ENCODE measurements around the gene PRKD1.

PRKD1 gene

GRCh38 chr14:29851397-29851796 is 76.2 kb downstream of the PRKD1 start:
- Histone ChIP-seq H3K4me1 (ENCODE audit: insufficient read depth, low read length, poor library complexity, severe bottlenecking) (no peaks in the 10 kb centered on the region), H4K20me1 (ENCODE audit: insufficient read depth, low read length, poor library complexity, severe bottlenecking) (no peaks in the 10 kb centered on the region), H3K4me2 (ENCODE audit: low read depth, low read length, poor library complexity, severe bottlenecking) (no peak overlapping the region), H3K79me2 (ENCODE audit: insufficient read depth, low read length) (no peaks in the 10 kb centered on the region), H3K4me3 (ENCODE audit: low read length, poor library complexity, severe bottlenecking) (no peak overlapping the region), H3K9me2 (replicated peaks; ENCODE audit: low read depth, low read length) (no peaks in the 10 kb centered on the region), H3F3A (ENCODE audit: low read depth) (no peaks in the 10 kb centered on the region), H3K36me3 (ENCODE audit: insufficient read depth, low read length) (no peaks in the 10 kb centered on the region), H3K27me3 (ENCODE audit: insufficient read depth, low read length, poor library complexity, severe bottlenecking) (no peaks in the 10 kb centered on the region), H3K9me3 (ENCODE audit: insufficient read depth, low read depth, low read length) (no peaks in the 10 kb centered on the region), H3K9ac (ENCODE audit: low read depth, low read length, poor library complexity, severe bottlenecking) (no peak overlapping the region), H2AFZ (ENCODE audit: low read length) (no peak overlapping the region)
- TF ChIP-seq CTCF (conservative IDR thresholded peaks at IDR 0.05; ENCODE audit: low read length), result no peak
- TF ChIP-seq EZH2phosphoT487 (IDR thresholded peaks at IDR 0.05; ENCODE audit: borderline replicate concordance), result no peak

- no peaks in the 10 kb centered on the region for H4K20me1 ChIP-seq (ENCODE audit: insufficient read depth, low read length, poor library complexity, severe bottlenecking)
- TF ChIP-seq CTCF (conservative IDR thresholded peaks at IDR 0.05; ENCODE audit: low read length), result no peak
- TF ChIP-seq EZH2phosphoT487 (IDR thresholded peaks at IDR 0.05; ENCODE audit: borderline replicate concordance), result no peak
- no peak overlapping the region for H3K9ac ChIP-seq (ENCODE audit: low read depth, low read length, poor library complexity, severe bottlenecking)
- no peak overlapping the region for H3K4me2 ChIP-seq (ENCODE audit: low read depth, low read length, poor library complexity, severe bottlenecking)
- no peak overlapping the region for H3K4me3 ChIP-seq (ENCODE audit: low read length, poor library complexity, severe bottlenecking)
- H3K9me3 ChIP-seq (ENCODE audit: insufficient read depth, low read depth, low read length), result no peaks in the 10 kb centered on the region
- no peaks in the 10 kb centered on the region for H3K79me2 ChIP-seq (ENCODE audit: insufficient read depth, low read length)
- H3K9me2 ChIP-seq (replicated peaks; ENCODE audit: low read depth, low read length), result no peaks in the 10 kb centered on the region
- H3K36me3 ChIP-seq (ENCODE audit: insufficient read depth, low read length), result no peaks in the 10 kb centered on the region
- no peaks in the 10 kb centered on the region for H3K4me1 ChIP-seq (ENCODE audit: insufficient read depth, low read length, poor library complexity, severe bottlenecking)
- H2AFZ ChIP-seq (ENCODE audit: low read length), result no peak overlapping the region
- H3F3A ChIP-seq (ENCODE audit: low read depth), result no peaks in the 10 kb centered on the region
- no peaks in the 10 kb centered on the region for H3K27me3 ChIP-seq (ENCODE audit: insufficient read depth, low read length, poor library complexity, severe bottlenecking)
Measured at GRCh38 chr14:29847056-29847380, 80.6 kb downstream of the PRKD1 start.

GRCh38 chr14:29846339-29847055 is 81.2 kb downstream of the PRKD1 start:
- TF ChIP-seq EZH2phosphoT487 (IDR thresholded peaks at IDR 0.05; ENCODE audit: borderline replicate concordance) (no peak), CTCF (conservative IDR thresholded peaks at IDR 0.05; ENCODE audit: low read length) (no peak)
- Histone ChIP-seq H3K4me2 (ENCODE audit: low read depth, low read length, poor library complexity, severe bottlenecking) (no peak overlapping the region), H3K79me2 (ENCODE audit: insufficient read depth, low read length) (no peaks in the 10 kb centered on the region), H4K20me1 (ENCODE audit: insufficient read depth, low read length, poor library complexity, severe bottlenecking) (no peaks in the 10 kb centered on the region), H3K9me3 (ENCODE audit: insufficient read depth, low read depth, low read length) (no peaks in the 10 kb centered on the region), H3K4me1 (ENCODE audit: insufficient read depth, low read length, poor library complexity, severe bottlenecking) (no peaks in the 10 kb centered on the region), H3K4me3 (ENCODE audit: low read length, poor library complexity, severe bottlenecking) (no peak overlapping the region), H3K27me3 (ENCODE audit: insufficient read depth, low read length, poor library complexity, severe bottlenecking) (no peaks in the 10 kb centered on the region), H3K36me3 (ENCODE audit: insufficient read depth, low read length) (no peaks in the 10 kb centered on the region), H3K9me2 (replicated peaks; ENCODE audit: low read depth, low read length) (no peaks in the 10 kb centered on the region), H3F3A (ENCODE audit: low read depth) (no peaks in the 10 kb centered on the region), H2AFZ (ENCODE audit: low read length) (no peak overlapping the region), H3K9ac (ENCODE audit: low read depth, low read length, poor library complexity, severe bottlenecking) (no peak overlapping the region)
